ENCODE data around the gene AIF1L. TPM values are rescaled to one million over a fixed set of nuclear protein-coding genes. Genes with fewer than 3 reads are reported as not detected.

AIF1L gene
- total and polyA plus RNA-seq, 2 experiments from 2014 or later, result 0.28 TPM; not detected in 1

- H3F3A ChIP-seq (ENCODE audit: insufficient read depth), result no peaks in the 10 kb centered on the region
- H3K79me2 ChIP-seq (ENCODE audit: insufficient read depth), result no peaks in the 10 kb centered on the region
- in situ Hi-C loops (cut with MboI), result no loop called here
- H3K4me1 ChIP-seq (ENCODE audit: insufficient read depth), result no peaks in the 10 kb centered on the region
- H3K4me3 ChIP-seq, result no peak overlapping the region
- TF ChIP-seq EZH2 (IDR thresholded peaks at IDR 0.05; ENCODE audit: insufficient read depth, poor library complexity, severe bottlenecking) (no peak), EZH2phosphoT487 (IDR thresholded peaks at IDR 0.05; ENCODE audit: insufficient read depth, low read depth) (no peak)
- H3K9me2 ChIP-seq (ENCODE audit: insufficient read depth), result no peaks in the 10 kb centered on the region
- 97 to 99% methylated on average over 4 of the region's 4 CpGs for WGBS, 2 experiments (ENCODE audit: low coverage in 1 of 2, low lambda C conversion rate in 2 of 2, missing lambda C conversion rate in 2 of 2)
- no peak overlapping the region for H3K9ac ChIP-seq
- no peak overlapping the region for H3K4me2 ChIP-seq (ENCODE audit: unreplicated experiment)
- H4K20me1 ChIP-seq (ENCODE audit: insufficient read depth), result no peaks in the 10 kb centered on the region
- no peaks in the 10 kb centered on the region for H3K9me3 ChIP-seq (ENCODE audit: low read depth)
- H3K27me3 ChIP-seq (replicated peaks; ENCODE audit: insufficient read depth), result no peaks in the 10 kb centered on the region
- peaks cover 82% of the 10 kb centered on the region for H3K36me3 ChIP-seq (ENCODE audit: low read depth)
- H3K27ac ChIP-seq, result no peak overlapping the region
- DNase-seq, result no peak
- H2AFZ ChIP-seq, result no peak overlapping the region
These were observed 43.8 kb downstream of the AIF1L start for GRCh38 chr9:131140112-131140511.

GRCh38 chr9:131140550-131140949 lies 44.2 kb downstream of the AIF1L start:
- in situ Hi-C loops (cut with MboI), result no loop called here

GRCh38 chr9:131142160-131142559 lies 45.8 kb downstream of the AIF1L start:
- no peak for DNase-seq
- no peaks in the 10 kb centered on the region for H4K20me1 ChIP-seq (ENCODE audit: insufficient read depth)
- no peaks in the 10 kb centered on the region for H3K9me3 ChIP-seq (ENCODE audit: low read depth)
- no peaks in the 10 kb centered on the region for H3K9me2 ChIP-seq (ENCODE audit: insufficient read depth)
- H3K4me1 ChIP-seq (ENCODE audit: insufficient read depth), result no peaks in the 10 kb centered on the region
- in situ Hi-C loops (cut with MboI), result no loop called here
- no peak overlapping the region for H2AFZ ChIP-seq
- H3F3A ChIP-seq (ENCODE audit: insufficient read depth), result no peaks in the 10 kb centered on the region
- TF ChIP-seq EZH2phosphoT487 (IDR thresholded peaks at IDR 0.05; ENCODE audit: insufficient read depth, low read depth) (no peak), EZH2 (IDR thresholded peaks at IDR 0.05; ENCODE audit: insufficient read depth, poor library complexity, severe bottlenecking) (no peak)
- H3K4me2 ChIP-seq (ENCODE audit: unreplicated experiment), result no peak overlapping the region
- no peak overlapping the region for H3K4me3 ChIP-seq
- no peaks in the 10 kb centered on the region for H3K27me3 ChIP-seq (replicated peaks; ENCODE audit: insufficient read depth)
- no peak overlapping the region for H3K27ac ChIP-seq
- peaks cover 80% of the 10 kb centered on the region for H3K36me3 ChIP-seq (ENCODE audit: low read depth)
- no peaks in the 10 kb centered on the region for H3K79me2 ChIP-seq (ENCODE audit: insufficient read depth)
- H3K9ac ChIP-seq, result no peak overlapping the region
- WGBS, 2 experiments (ENCODE audit: low coverage in 1 of 2, low lambda C conversion rate in 2 of 2, missing lambda C conversion rate in 2 of 2), result 84 to 93% methylated on average over 3 of the region's 3 CpGs

More at GRCh38 chr9:131140550-131140949, 44.2 kb downstream of the AIF1L start:
- no peak overlapping the region for H3K4me2 ChIP-seq (ENCODE audit: unreplicated experiment)
- no peaks in the 10 kb centered on the region for H3K9me3 ChIP-seq (ENCODE audit: low read depth)
- no peaks in the 10 kb centered on the region for H3K27me3 ChIP-seq (replicated peaks; ENCODE audit: insufficient read depth)
- no peaks in the 10 kb centered on the region for H3K9me2 ChIP-seq (ENCODE audit: insufficient read depth)
- TF ChIP-seq EZH2 (IDR thresholded peaks at IDR 0.05; ENCODE audit: insufficient read depth, poor library complexity, severe bottlenecking) (no peak), EZH2phosphoT487 (IDR thresholded peaks at IDR 0.05; ENCODE audit: insufficient read depth, low read depth) (no peak)
- peaks cover 82% of the 10 kb centered on the region for H3K36me3 ChIP-seq (ENCODE audit: low read depth)
- no peaks in the 10 kb centered on the region for H3K4me1 ChIP-seq (ENCODE audit: insufficient read depth)
- 96 to 98% methylated on average over 3 of the region's 3 CpGs for whole genome bisulfite sequencing, 2 experiments (ENCODE audit: low coverage in 1 of 2, low lambda C conversion rate in 2 of 2, missing lambda C conversion rate in 2 of 2)
- no peak overlapping the region for H3K27ac ChIP-seq
- no peak overlapping the region for H3K9ac ChIP-seq
- H3K79me2 ChIP-seq (ENCODE audit: insufficient read depth), result no peaks in the 10 kb centered on the region
- DNase-seq, result no peak
- H2AFZ ChIP-seq, result no peak overlapping the region
- no peak overlapping the region for H3K4me3 ChIP-seq
- no peaks in the 10 kb centered on the region for H3F3A ChIP-seq (ENCODE audit: insufficient read depth)
- no peaks in the 10 kb centered on the region for H4K20me1 ChIP-seq (ENCODE audit: insufficient read depth)

- in situ Hi-C loops (cut with MboI), result no loop called here
- no peak for DNase-seq
- H3K4me1 ChIP-seq (ENCODE audit: insufficient read depth), result no peaks in the 10 kb centered on the region
- 83 to 84% methylated on average over 3 of the region's 3 CpGs for WGBS, 2 experiments (ENCODE audit: low coverage in 1 of 2, low lambda C conversion rate in 2 of 2, missing lambda C conversion rate in 2 of 2)
- H3F3A ChIP-seq (ENCODE audit: insufficient read depth), result no peaks in the 10 kb centered on the region
- no peaks in the 10 kb centered on the region for H3K27me3 ChIP-seq (replicated peaks; ENCODE audit: insufficient read depth)
- no peak overlapping the region for H3K4me3 ChIP-seq
- no peaks in the 10 kb centered on the region for H3K79me2 ChIP-seq (ENCODE audit: insufficient read depth)
- H3K36me3 ChIP-seq (ENCODE audit: low read depth), result peaks cover 86% of the 10 kb centered on the region
- H3K9ac ChIP-seq, result no peak overlapping the region
- H3K9me3 ChIP-seq (ENCODE audit: low read depth), result no peaks in the 10 kb centered on the region
- no peak overlapping the region for H2AFZ ChIP-seq
- H3K4me2 ChIP-seq (ENCODE audit: unreplicated experiment), result no peak overlapping the region
- TF ChIP-seq EZH2 (IDR thresholded peaks at IDR 0.05; ENCODE audit: insufficient read depth, poor library complexity, severe bottlenecking), result no peak
- TF ChIP-seq EZH2phosphoT487 (IDR thresholded peaks at IDR 0.05; ENCODE audit: insufficient read depth, low read depth), result no peak
- H4K20me1 ChIP-seq (ENCODE audit: insufficient read depth), result no peaks in the 10 kb centered on the region
- no peak overlapping the region for H3K27ac ChIP-seq
- H3K9me2 ChIP-seq (ENCODE audit: insufficient read depth), result no peaks in the 10 kb centered on the region
These were observed 47.9 kb downstream of the AIF1L start for GRCh38 chr9:131144201-131144600.

GRCh38 chr9:131145245-131145644 lies 48.9 kb downstream of the AIF1L start:
- Histone ChIP-seq H3K36me3 (ENCODE audit: low read depth) (peaks cover 78% of the 10 kb centered on the region), H3K27me3 (replicated peaks; ENCODE audit: insufficient read depth) (no peaks in the 10 kb centered on the region), H3K4me1 (ENCODE audit: insufficient read depth) (no peaks in the 10 kb centered on the region), H4K20me1 (ENCODE audit: insufficient read depth) (no peaks in the 10 kb centered on the region), H3K27ac (no peak overlapping the region), H3K9me3 (ENCODE audit: low read depth) (no peaks in the 10 kb centered on the region), H3K9me2 (ENCODE audit: insufficient read depth) (no peaks in the 10 kb centered on the region), H3K9ac (no peak overlapping the region), H3K79me2 (ENCODE audit: insufficient read depth) (no peaks in the 10 kb centered on the region), H3F3A (ENCODE audit: insufficient read depth) (no peaks in the 10 kb centered on the region), H2AFZ (no peak overlapping the region), H3K4me2 (ENCODE audit: unreplicated experiment) (no peak overlapping the region), H3K4me3 (no peak overlapping the region)
- no peak for TF ChIP-seq EZH2phosphoT487 (IDR thresholded peaks at IDR 0.05; ENCODE audit: insufficient read depth, low read depth)
- TF ChIP-seq EZH2 (IDR thresholded peaks at IDR 0.05; ENCODE audit: insufficient read depth, poor library complexity, severe bottlenecking), result no peak
- DNase-seq, result no peak
- 46 to 55% methylated on average over 2 of the region's 2 CpGs for WGBS, 2 experiments (ENCODE audit: low coverage in 1 of 2, low lambda C conversion rate in 2 of 2, missing lambda C conversion rate in 2 of 2)
- in situ Hi-C loops (cut with MboI), result no loop called here
